Ectodermal cell (in vitro differentiated cells): ENCODE measurements around the gene GNAZ.

Source experiments
- H3K27ac ChIP-seq: 2 replicates; pipeline ENCODE4 v1.7.0; 2013; ENCODE audit warnings: mild to moderate bottlenecking, low read depth, low read length; ENCODE audit not compliant: insufficient read depth, poor library complexity, severe bottlenecking
- H3K27me3 ChIP-seq: 2 replicates; pipeline ENCODE4 v1.7.0; 2013; ENCODE audit warnings: mild to moderate bottlenecking, low read length; ENCODE audit not compliant: insufficient read depth, control insufficient read depth, poor library complexity, severe bottlenecking
- H3K36me3 ChIP-seq: one replicate; pipeline ENCODE4 v1.7.0; 2013; ENCODE audit warnings: low read length; ENCODE audit not compliant: control insufficient read depth, insufficient read depth
- H3K4me1 ChIP-seq: one replicate; pipeline ENCODE4 v1.7.0; 2013; ENCODE audit warnings: low read length; ENCODE audit not compliant: control insufficient read depth, insufficient read depth
- H3K4me3 ChIP-seq: 2 replicates; pipeline ENCODE4 v1.7.0; 2013; ENCODE audit warnings: low read depth, low read length, control low read depth; ENCODE audit not compliant: insufficient read depth
- H3K9me3 ChIP-seq: 2 replicates; pipeline ENCODE4 v1.7.0; 2013; ENCODE audit warnings: mild to moderate bottlenecking, low read length, moderate library complexity; ENCODE audit not compliant: control insufficient read depth
- WGBS, 2 experiments: methylation state at CpG; one replicate each; pipeline ENCODE4 v1.1.7; 2013; ENCODE audit warnings: missing lambda C conversion rate in 2 of 2; 5-methylcytosine and 5-hydroxymethylcytosine counted together

The GNAZ gene

DNA sequence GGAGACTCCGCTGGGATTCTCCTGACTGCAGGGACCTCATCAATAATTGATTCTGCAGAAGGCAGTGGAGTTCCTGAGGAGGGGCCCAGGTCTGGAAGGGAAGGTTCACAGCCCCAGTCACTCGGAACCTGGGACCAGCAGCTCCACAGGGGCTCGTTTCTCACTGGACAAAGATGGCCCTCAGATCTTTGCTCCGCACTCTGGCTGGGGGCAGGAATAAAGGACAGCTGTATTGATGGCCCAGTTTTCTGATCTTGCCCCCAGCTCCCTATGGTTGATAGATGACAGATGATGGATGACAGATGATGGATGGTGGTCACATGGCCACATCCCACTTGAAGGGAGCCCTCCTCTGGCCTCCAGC is 98.7 kb downstream of the GNAZ start:
- 81 to 90% methylated on average over 4 of the region's 4 CpGs for WGBS, 2 experiments
- H3K4me1 ChIP-seq, result peaks cover 11% of the 10 kb centered on the region
- no peaks in the 10 kb centered on the region for H3K9me3 ChIP-seq
- no peak overlapping the region for H3K4me3 ChIP-seq
- H3K36me3 ChIP-seq, result no peaks in the 10 kb centered on the region
- H3K27me3 ChIP-seq, result no peaks in the 10 kb centered on the region
- no peak overlapping the region for H3K27ac ChIP-seq
